ENCODE data around the gene AGBL3.

Gene AGBL3

DNA sequence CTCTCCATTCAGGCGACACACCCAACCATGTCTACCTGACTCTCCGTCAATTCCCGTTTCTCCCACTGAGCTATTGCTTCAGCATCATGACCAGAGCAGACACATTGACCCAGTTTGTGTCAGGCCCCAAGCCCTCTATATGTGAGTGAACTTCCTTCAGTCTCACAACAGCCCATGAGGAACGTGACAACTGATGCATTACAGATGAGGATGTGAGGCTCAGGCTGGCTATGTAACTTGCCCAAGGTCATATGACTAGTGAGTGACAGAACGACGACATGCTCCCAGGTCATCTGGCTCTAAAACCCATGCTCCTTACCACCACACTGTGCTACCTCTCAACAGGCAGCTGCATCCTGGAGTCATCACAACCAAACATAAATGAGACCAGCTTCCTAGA lies 165.2 kb downstream of the AGBL3 start:
- H3K27me3 ChIP-seq = no peaks in the 10 kb centered on the region
- peaks cover 51% of the 10 kb centered on the region for H3K4me1 ChIP-seq
- peaks cover 24% of the 10 kb centered on the region for H3K9me3 ChIP-seq
- TF ChIP-seq Cebpa-rat (IDR thresholded peaks at IDR 0.05) = no peak
- H3K4me2 ChIP-seq = peak overlapping the region; percentile 51; the same call in 1 of the 2 replicates
- H3K36me3 ChIP-seq = 0 out of 2 replicates have a peak, but pooled peaks cover 9% of the 10 kb centered on the region
- H3K27ac ChIP-seq = no peak overlapping the region; the same call in 1 of the 2 replicates
- no peak overlapping the region for H3K9ac ChIP-seq
- H4K20me1 ChIP-seq = no peaks in the 10 kb centered on the region
- no peak overlapping the region for H3K4me3 ChIP-seq

DNA sequence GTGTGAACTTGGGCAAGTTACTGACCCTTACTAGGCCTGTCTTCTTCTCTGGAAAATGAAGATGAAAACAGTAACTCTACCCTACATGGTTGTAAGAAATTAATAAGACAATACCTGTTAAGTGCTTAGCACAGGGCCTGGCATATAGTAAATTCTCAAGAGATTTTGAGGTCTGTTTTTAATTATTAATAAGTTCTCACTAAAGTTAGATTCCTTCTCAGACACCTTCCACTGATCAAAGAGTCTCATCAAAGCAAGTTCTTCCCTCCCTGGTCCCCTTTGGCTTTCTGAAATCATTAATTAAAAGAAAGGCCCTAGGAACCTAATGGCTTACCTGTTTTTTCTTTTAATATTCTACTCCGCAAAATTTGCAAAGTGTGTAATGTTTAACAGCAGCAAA lies 166.1 kb downstream of the AGBL3 start:
- Histone ChIP-seq H3K36me3 (peaks cover 16% of the 10 kb centered on the region), H3K27ac (no peak overlapping the region), H3K9me3 (peaks cover 33% of the 10 kb centered on the region), H4K20me1 (no peaks in the 10 kb centered on the region), H3K9ac (no peak overlapping the region), H3K27me3 (no peaks in the 10 kb centered on the region), H3K4me1 (peaks cover 45% of the 10 kb centered on the region), H3K4me3 (no peak overlapping the region), H3K4me2 (peak overlapping the region; percentile 8; the same call in 1 of the 2 replicates)
- no peak for TF ChIP-seq Cebpa-rat (IDR thresholded peaks at IDR 0.05)

GRCh38 chr7:135154734-135155133 lies 168.4 kb downstream of the AGBL3 start:
- Histone ChIP-seq H3K36me3 (peaks cover 36% of the 10 kb centered on the region), H3K27ac (no peak overlapping the region), H3K27me3 (no peaks in the 10 kb centered on the region), H4K20me1 (no peaks in the 10 kb centered on the region), H3K4me2 (no peak overlapping the region), H3K4me1 (peaks cover 32% of the 10 kb centered on the region), H3K9me3 (peaks cover 50% of the 10 kb centered on the region), H3K9ac (no peak overlapping the region), H3K4me3 (no peak overlapping the region)
- no peak for TF ChIP-seq Cebpa-rat (IDR thresholded peaks at IDR 0.05)

- TF ChIP-seq Cebpa-rat (IDR thresholded peaks at IDR 0.05) = no peak
- H3K9me3 ChIP-seq = peaks cover 50% of the 10 kb centered on the region
- H3K27ac ChIP-seq = no peak overlapping the region
- H3K27me3 ChIP-seq = no peaks in the 10 kb centered on the region
- no peak overlapping the region for H3K9ac ChIP-seq
- H4K20me1 ChIP-seq = no peaks in the 10 kb centered on the region
- H3K4me1 ChIP-seq = peaks cover 38% of the 10 kb centered on the region
- peaks cover 36% of the 10 kb centered on the region for H3K36me3 ChIP-seq
- no peak overlapping the region for H3K4me3 ChIP-seq
- no peak overlapping the region for H3K4me2 ChIP-seq
These were observed 170.0 kb downstream of the AGBL3 start for GRCh38 chr7:135156290-135156689.

DNA sequence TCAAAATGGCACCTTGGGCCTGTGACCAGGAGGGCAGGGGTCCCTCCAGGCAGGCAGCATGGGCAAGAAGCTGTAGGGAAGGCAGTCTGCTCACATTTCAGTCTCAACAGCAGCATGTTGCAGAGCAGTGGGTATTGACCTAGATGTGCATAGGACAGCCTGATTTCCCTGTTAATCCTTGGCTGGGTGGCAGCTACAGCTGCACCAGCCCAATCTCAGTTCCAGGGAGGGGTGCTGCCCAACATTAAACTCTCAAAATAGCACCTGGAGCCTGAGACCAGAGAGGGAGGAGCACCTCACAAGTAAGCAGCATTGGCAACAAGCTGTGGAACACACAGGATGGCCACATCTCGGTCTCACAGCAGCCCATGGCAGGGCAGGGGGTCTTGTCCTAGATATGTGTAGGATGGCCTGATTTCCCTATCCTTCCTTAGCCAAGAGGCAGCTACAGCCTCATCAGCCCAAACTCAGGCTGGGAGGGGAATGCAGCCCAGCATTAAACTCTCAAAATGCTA lies 171.9 kb downstream of the AGBL3 start:
- Histone ChIP-seq H3K4me1 (peaks cover 29% of the 10 kb centered on the region), H3K9me3 (peaks cover 66% of the 10 kb centered on the region), H3K27ac (no peak overlapping the region), H3K27me3 (no peaks in the 10 kb centered on the region), H3K4me3 (no peak overlapping the region), H3K36me3 (peaks cover 54% of the 10 kb centered on the region), H3K9ac (no peak overlapping the region), H3K4me2 (no peak overlapping the region), H4K20me1 (no peaks in the 10 kb centered on the region)
- no peak for TF ChIP-seq Cebpa-rat (IDR thresholded peaks at IDR 0.05)

- no peaks in the 10 kb centered on the region for H3K27me3 ChIP-seq
- no peak overlapping the region for H3K9ac ChIP-seq
- H3K27ac ChIP-seq = no peak overlapping the region
- peaks cover 29% of the 10 kb centered on the region for H3K4me1 ChIP-seq
- H3K4me2 ChIP-seq = no peak overlapping the region
- peaks cover 61% of the 10 kb centered on the region for H3K36me3 ChIP-seq
- H4K20me1 ChIP-seq = no peaks in the 10 kb centered on the region
- TF ChIP-seq Cebpa-rat (IDR thresholded peaks at IDR 0.05) = no peak
- H3K9me3 ChIP-seq = peaks cover 65% of the 10 kb centered on the region
- no peak overlapping the region for H3K4me3 ChIP-seq
These were observed 172.6 kb downstream of the AGBL3 start for GRCh38 chr7:135158874-135159273.

GRCh38 chr7:135159359-135160085 lies 173.2 kb downstream of the AGBL3 start:
- no peak for TF ChIP-seq Cebpa-rat (IDR thresholded peaks at IDR 0.05)
- no peak overlapping the region for H3K4me3 ChIP-seq
- no peak overlapping the region; the same call in 1 of the 2 replicates for H3K9ac ChIP-seq
- H3K36me3 ChIP-seq = peaks cover 68% of the 10 kb centered on the region
- no peaks in the 10 kb centered on the region for H3K27me3 ChIP-seq
- H3K9me3 ChIP-seq = peaks cover 63% of the 10 kb centered on the region
- H3K4me2 ChIP-seq = peak overlapping the region; percentile 80
- peaks cover 29% of the 10 kb centered on the region for H3K4me1 ChIP-seq
- no peaks in the 10 kb centered on the region for H4K20me1 ChIP-seq
- peak overlapping the region; percentile 95 for H3K27ac ChIP-seq

DNA sequence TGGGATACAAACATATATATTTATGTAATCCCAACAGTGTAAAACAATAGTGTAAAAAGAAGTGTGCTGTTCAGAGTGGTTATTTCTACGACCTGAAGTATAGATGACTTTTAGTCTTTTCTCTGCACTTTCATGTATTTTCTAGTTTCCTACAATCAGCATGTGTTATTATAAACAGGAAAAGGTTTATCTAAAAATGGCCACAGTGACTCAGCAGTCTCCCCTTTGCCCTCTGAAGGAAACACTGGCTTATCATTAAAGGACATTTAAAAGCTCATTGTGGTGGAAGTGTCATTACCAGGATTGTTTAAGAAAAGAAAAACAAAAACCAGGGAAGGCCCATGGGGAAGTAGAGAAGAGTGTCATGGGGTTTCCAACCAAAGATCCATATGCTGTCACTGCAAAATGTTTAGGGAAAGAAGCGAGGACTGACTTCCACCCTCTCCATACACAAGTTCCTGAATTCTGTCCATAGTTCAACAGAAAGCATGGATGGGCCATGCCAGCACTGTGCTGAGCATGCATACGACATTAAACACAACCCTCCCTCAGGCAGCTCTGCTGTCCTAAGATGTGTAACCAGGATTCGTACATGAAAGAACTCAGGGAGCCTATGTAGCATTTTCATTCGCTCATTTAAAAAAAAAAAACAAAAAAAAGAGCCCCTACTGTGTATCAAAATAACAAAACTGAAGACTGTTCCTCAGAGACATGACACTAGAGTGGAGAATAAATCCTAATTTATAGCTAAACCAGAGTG lies 174.0 kb downstream of the AGBL3 start:
- Histone ChIP-seq H3K36me3 (peaks cover 75% of the 10 kb centered on the region), H3K27me3 (no peaks in the 10 kb centered on the region), H3K4me1 (peaks cover 29% of the 10 kb centered on the region), H3K4me3 (0 out of 2 replicates have a peak overlapping the region, but pooled peaks have one; percentile 6), H3K27ac (peak overlapping the region; percentile 95), H3K4me2 (peak overlapping the region; percentile 80), H3K9ac (peak overlapping the region; percentile 74), H3K9me3 (peaks cover 61% of the 10 kb centered on the region), H4K20me1 (no peaks in the 10 kb centered on the region)
- TF ChIP-seq Cebpa-rat (IDR thresholded peaks at IDR 0.05) = no peak

- Histone ChIP-seq H3K9me3 (peaks cover 53% of the 10 kb centered on the region), H3K4me2 (peak overlapping the region; percentile 80), H3K4me1 (peaks cover 29% of the 10 kb centered on the region), H3K27ac (peak overlapping the region; percentile 95), H3K36me3 (peaks cover 75% of the 10 kb centered on the region), H3K27me3 (no peaks in the 10 kb centered on the region), H3K9ac (peak overlapping the region; percentile 74), H4K20me1 (no peaks in the 10 kb centered on the region), H3K4me3 (0 out of 2 replicates have a peak overlapping the region, but pooled peaks have one; percentile 6)
- peak; percentile 72; the same call in 1 of the 2 replicates for TF ChIP-seq Cebpa-rat (IDR thresholded peaks at IDR 0.05)
These were observed 174.7 kb downstream of the AGBL3 start for GRCh38 chr7:135160858-135161653.
